ENCODE measurements around the gene CLCNKA.
A peak's percentile ranks its signal among the peaks of the same experiment; 100 is the strongest.
"Not testable (repeated sequence)": the region's sequence is repeated elsewhere in the genome, so short reads cannot be mapped to it uniquely, and the experiment has no call there.

Gene CLCNKA

GRCh38 chr1:16021681-16022080, at the start of gene CLCNKA:
CLCNKA (plus strand) TSS chr1:16022036; CDS start chr1:16022620, 584 bp downstream.
- DNase-seq: no peak

- no peak for DNase-seq
These were observed 49.4 kb upstream of the CLCNKA start for GRCh38 chr1:15972409-15972808.

DNA sequence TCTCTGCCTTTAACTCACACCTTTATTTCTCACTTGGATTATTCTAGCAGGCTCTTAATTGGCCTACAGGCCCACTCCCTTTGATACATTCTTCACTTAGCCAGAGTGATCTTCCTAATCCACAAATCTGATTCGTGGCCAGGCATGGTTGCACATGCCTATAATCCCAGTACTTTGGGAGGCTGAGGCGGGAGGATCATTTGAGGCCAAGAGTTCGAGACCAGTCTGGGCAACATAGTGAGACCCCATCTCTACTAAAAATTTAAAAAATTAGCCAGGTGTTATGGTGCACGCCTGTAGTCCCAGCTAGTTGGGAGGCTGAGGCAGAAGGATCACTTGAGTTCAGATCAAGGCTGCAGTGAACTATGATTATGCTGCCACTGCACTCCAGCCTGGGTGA, 48.1 kb upstream of the CLCNKA start:
- no peak for DNase-seq

DNA sequence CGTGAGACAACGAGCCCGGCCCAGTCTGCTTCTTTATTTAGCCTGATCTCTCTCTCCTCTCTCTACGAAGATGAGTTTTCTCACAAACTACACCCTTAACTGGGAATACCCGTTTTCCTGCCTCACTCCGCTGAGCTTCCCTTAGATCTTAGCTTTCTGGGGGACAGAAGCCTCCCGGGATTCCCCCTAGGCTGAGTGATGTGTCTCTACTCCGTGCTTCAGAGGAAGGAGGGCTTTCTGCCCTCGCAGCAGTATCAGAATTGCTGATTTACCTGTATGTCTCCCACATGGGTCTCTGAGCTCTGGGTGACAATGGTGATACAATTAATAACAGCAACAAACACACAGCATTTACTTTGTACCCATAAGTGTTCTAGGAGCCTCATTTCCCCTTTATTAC, 47.0 kb upstream of the CLCNKA start:
- DNase-seq: no peak

DNA sequence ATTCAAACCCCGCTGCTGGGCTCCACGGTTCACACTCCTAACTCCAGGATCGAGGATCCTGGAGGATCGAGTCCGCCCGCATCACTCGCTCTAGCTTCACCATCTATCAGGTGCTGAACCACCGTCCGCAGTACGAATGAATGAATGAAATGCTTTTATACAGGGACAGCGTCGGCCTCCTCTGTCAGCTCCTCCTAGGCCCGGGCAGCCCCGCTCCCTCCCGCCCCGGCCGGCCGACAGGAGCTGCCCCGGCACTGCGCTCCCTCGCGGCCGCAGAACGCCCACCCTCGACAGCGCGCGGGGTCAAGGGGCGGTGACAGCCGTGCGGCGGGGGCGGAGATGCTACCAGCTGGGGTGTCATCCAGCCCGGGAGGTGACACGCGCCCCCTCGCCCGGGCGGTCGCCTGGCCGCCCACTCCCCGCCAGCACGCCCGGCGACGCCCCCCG, 46.5 kb upstream of the CLCNKA start:
- no peak for DNase-seq

GRCh38 chr1:15975805-15976680, 45.8 kb upstream of the CLCNKA start, which contains the start of gene ZBTB17:
ZBTB17 (minus strand) TSS chr1:15976101; CDS start chr1:15948495, 27,606 bp downstream.
- DNase-seq: peak; percentile 59

DNA sequence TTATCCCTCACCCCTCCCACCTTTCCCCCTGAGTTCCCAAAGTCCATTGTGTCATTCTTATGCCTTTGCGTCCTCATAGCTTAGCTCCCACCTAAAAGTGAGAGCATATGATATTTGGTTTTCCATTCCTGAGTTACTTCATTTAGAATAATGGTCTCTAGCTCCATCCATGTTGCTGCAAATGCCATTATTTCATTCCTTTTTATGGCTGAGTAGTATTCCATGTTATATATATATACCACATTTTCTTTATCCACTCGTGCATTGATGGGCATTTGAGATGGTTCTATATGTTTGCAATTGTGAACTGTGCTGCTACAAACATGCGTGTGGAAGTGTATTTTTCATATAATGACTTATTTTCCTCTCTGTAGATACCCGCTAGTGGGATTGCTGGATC, 43.9 kb upstream of the CLCNKA start:
- not testable (repeated sequence) for DNase-seq

DNA sequence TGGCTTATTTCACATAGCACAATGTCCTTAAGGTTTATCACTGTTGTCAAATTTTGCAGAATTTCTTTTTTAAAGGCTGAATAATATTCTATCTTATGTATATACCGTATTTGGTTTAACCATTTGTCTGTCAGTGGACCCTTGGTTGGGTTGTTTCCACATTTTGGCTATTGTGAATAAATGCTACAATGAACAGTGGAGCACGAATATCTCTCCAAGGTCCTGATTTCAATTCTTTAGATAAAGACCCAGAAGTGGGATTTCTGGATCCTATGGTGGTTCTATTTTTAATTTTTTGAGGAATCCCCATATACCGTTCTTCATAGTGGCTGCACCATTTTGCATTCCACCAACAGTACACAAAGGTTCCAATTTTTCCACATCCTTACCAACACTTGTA, 40.2 kb upstream of the CLCNKA start:
- no peak for DNase-seq

- no peak for DNase-seq
These were observed 38.6 kb upstream of the CLCNKA start for GRCh38 chr1:15983275-15983674.

DNA sequence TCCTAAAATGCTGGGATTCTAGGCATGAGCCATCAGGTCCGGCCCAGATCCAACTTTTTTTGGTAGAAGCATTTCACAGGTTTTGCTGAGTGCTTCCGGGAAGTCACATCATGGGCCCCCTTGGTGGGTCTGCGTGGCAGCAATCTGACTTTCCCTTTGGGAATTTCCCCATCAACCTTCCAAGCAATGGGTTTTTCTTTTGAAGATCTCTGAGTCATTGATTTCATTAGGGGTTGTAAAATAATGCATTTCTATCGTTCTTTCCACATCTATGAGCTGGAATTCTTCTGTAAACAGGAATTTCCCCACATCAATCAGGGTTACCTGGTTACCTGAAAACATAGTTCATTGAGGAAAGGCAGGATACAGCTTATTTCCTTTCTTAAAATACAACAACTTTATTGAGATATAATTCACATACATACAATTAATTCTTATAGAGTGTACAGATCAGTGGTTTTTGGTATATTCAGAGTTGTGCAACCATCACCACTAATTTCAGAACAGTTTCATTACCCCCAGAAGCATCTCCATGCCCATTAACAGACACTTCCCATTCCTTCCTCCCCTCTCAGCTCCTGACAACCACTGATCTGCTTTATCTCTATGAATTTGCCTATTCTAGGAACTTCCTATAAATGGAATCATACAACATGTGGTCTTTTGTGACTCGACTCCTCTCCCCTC, 36.1 kb upstream of the CLCNKA start:
- no peak for DNase-seq

DNA sequence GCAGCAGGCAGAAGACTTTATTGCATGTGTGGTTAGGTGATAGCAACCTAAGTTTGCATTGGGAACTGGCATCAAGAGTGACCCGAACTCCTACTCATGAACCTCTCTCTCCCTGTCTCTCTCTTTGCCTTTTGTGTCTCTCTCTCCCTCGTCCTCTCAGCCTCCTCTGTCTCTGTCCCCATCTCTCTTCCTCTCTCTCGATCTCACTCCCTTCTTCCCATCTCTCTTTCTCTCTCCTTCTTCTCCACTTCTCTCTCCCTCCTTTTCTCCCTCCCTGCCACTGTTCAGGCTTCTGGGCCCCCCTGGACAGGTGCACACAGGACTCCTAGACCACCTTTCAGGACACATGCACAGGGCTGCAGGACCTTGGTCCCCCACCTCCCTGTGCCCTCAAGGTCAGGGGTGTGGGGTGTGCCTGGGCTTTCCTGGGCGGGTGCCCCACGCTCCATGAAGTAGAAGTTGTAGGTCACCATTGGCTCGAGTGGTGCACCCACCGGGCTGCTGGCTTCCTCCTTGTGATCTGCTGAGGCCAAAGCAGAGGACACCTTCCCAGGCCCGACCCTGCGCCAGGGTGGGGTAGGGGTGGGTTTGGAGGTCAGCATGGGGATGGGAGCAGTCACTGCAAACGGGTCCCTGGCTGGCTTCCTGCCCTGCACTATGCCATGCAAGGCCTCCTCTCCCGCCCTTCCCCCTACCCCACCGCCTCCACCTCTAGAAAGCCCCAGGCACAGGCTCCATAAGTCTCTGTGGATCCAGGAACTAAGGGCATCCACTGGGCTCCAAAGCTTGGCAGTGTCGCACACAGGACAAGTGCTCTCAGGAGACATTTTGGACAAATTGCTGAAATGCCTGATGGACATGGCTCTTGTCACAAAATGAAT, 32.7 kb upstream of the CLCNKA start:
- no peak for DNase-seq

DNA sequence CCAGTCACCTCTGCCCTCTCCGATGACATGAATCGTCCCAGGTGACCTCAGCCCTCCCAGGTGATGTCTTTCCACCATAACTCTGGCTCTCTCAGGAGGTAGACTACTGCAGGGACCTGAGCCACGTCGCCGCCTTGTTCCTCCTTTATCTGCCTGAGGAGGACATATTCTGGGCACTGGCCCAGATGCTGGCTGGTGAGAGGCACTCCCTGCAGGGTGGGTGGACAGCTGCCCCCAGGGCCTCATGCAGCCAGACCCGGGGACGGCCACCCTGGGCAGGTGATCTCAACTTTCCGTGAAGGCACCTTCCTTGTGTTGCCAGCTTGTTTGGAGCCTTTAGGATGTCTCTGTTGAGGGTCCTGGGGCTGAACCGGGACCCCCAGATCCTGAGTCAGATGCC, 32.1 kb upstream of the CLCNKA start:
- DNase-seq: no peak

DNA sequence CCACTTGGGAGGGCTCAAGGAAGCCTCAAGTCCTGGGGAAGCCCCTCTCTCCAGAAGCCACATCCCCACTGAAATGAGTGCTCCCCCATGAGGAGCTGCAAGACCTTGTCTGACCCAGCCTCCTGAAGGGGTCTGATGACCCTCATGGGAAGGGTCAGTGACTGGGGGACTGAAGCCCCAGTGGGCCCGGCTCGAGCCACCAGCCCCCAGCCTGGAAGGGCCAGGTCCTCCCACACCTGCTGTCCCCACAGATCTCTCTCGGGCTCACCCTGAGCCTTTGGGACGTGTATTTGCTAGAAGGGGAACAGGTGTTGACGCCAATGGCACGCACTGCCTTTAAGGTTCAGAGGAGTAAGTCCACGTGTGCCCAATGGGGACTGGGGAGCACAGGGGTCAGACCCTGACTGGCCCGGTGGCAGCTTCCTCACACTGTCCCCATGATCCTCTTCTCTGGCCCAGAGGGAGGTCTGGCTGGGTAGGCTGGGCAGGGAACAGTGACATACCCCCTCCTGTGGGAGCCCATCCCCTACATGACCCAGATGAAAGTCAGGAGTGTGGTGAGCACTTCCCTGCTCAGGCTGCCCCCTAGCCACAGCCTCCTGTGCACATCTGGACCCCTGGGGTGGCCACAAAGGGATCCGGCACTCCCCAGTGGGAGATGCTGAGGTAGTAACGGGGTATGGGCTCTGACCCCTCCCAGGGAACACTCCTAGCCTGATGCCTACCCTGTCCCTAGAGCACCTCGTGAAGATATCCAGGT, 30.2 kb upstream of the CLCNKA start:
- no peak for DNase-seq

DNA sequence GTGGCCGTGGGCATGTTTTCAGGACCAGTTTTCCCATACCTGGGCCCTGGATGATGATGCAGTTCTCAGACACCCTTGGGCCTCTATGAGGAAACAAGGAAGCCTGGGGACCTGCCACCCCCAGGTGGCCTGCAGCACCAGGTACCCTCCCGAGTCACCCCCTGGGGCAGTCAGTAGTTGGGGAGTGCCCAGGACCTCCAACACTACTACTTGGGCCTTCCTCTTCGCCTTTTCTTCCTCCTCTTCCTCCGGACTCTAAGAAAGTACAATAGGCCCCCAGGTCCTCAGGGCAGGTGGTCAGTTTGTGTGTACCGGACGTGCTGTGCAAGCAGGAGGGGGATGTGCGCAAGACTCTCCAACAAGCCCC, 29.7 kb upstream of the CLCNKA start:
- no peak for DNase-seq

DNA sequence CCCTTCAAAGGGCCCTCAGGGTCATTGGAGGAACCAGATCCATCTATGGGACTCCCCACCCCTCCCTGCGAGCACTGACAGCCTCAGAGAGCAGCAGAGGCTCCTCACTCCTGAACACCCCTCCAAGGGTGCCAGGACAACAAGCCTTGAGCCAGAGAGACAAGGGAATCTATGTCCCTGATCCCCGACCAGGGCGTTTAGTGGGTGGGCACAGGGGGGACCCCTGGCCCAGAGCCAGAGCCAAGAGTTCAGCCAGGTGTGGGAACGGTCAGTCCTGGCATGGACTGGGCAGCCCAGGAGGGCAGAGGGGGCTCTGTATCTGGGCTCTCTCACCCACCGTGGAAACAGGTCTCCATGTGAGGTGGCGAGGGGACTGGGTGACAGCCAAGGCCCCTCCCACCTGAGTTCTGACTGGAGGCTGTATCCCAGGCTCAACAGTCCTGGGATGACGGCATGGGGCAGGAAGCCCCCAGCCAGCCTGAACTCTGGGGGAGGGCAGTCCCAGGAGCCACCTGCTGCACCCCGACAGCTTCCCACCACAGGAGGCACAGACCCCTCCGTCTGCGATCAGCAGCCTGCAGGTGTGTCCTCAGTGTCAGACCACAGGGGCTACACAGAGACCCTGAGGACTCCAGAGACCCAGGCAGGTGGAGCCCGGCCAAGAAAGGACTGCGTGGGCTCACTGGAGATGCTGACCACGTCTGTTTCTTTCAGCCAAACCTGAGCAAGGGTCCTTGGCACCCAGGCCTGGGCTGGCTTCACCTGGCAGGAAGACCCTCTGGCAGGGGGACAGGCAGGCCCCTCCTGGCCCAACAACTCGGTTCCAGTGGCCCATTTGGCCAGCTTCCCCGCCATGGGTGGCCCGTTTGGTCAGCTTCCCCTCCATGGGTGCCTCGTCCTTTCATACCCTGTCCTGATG, 29.0 kb upstream of the CLCNKA start:
- no peak for DNase-seq

DNA sequence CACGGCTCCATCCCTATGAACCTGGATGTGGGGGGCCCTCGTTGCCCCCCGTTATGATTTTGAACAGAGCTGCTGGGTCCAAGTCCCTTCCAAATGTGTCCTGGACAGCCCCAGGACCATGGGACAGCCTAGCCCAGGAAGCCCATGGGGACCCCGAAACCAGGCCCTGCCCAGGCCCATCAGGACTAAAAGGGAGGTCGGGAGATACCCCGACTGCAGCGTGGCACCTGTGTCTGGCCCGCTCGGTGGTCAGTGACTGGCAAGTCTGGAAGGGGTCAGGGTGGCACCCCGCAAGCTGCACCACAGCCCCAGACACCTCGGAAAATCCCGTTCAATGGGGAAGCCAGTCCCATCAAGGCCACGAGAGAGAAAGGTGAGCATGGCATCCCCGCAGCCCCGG, 28.2 kb upstream of the CLCNKA start:
- no peak for DNase-seq

DNA sequence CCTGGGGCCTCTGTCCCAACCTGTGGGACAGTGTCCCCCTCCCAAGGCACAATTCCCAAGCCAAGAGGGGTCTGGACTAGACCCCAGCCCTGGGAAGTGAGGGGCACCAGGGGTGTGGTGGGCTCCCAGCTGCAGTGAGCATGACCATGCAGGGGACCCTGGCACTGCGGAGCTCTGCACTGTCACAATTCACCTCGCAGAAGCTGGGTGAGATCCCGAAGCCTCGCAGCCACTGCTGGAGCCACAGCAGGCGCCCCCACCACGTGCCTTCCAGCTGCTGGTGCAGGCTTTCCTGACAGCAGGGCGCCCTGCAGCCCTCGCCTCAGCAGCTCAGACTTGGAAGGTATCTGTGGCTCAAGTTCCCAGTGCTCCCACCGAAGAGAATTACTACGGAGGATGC, 27.8 kb upstream of the CLCNKA start:
- no peak for DNase-seq

DNA sequence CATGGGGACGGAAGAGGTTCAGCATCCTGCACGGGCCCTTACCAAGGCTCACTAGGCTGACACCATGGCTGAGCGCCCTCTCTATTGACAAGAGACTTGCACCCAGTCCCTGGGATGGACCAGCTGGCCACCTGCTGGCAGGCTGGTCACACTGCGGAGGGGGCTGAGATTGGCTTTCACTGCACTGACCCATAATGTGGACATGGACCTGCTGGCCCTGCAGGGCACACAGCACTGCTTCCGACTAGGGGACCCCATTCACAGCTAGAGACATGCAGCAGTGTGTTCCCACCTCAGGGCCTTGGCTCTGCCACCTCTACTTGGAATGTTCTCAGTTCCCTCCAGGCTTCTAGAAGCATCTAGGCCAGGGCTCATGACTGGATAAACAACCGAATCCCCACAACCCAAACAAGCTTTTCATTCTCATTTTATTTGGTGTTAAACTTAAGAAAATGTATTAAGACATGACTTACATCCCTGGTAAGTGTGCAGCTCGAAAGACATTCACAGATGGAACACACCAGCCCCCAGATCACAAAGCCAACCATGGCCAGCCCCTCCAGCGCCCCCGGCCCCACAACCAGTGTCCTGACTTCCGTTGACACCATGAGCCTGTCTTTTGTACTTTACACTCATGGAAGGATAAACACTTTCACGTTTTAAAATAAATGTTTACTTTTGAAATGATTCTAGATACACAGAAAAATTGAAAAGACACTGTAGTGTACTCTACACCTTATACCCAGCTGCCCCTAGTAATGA, 27.1 kb upstream of the CLCNKA start:
- DNase-seq: no peak

GRCh38 chr1:15997076-15997585, 24.7 kb upstream of the CLCNKA start:
- DNase-seq: no peak

GRCh38 chr1:15997637-15998280, 24.1 kb upstream of the CLCNKA start:
- no peak for DNase-seq
